Liver (tissue), 3 donors: ENCODE measurements around the gene FAM13A.

Experiments
- FOXA1 ChIP-seq: IDR thresholded peaks from 2 replicates; pipeline ENCODE4 v1.6.1; 2016; ENCODE audit warnings: antibody characterized with exemption
- FOXA2 ChIP-seq: IDR thresholded peaks from 2 replicates; pipeline ENCODE4 v1.6.1; 2016; ENCODE audit warnings: antibody characterized with exemption
- GABPA ChIP-seq, 2 donors: IDR thresholded peaks in 1 of 2; conservative IDR thresholded peaks in 1 of 2; 2 replicates each; pipeline ENCODE4 v1.6.1; 2016; ENCODE audit warnings: antibody characterized with exemption in 2 of 2, mild to moderate bottlenecking in 1 of 2, moderate library complexity in 1 of 2
- NR2F2 ChIP-seq: IDR thresholded peaks from 2 replicates; pipeline ENCODE4 v1.6.1; 2016; ENCODE audit warnings: antibody characterized with exemption
- RAD21 ChIP-seq, 2 donors: IDR thresholded peaks; 2 replicates each; pipeline ENCODE4 v1.6.1; 2016; ENCODE audit warnings: antibody characterized with exemption in 2 of 2, mild to moderate bottlenecking in 2 of 2
- REST ChIP-seq: IDR thresholded peaks from 2 replicates; pipeline ENCODE4 v1.6.1; 2016; ENCODE audit warnings: antibody characterized with exemption, mild to moderate bottlenecking
- RXRA ChIP-seq, 2 donors: IDR thresholded peaks; 2 replicates each; pipeline ENCODE4 v1.6.1; 2017 to 2018; ENCODE audit warnings: antibody characterized with exemption in 2 of 2, mild to moderate bottlenecking in 1 of 2
- SP1 ChIP-seq: IDR thresholded peaks from 2 replicates; pipeline ENCODE4 v1.6.1; 2018; ENCODE audit warnings: antibody characterized with exemption, mild to moderate bottlenecking
- TAF1 ChIP-seq: conservative IDR thresholded peaks from 2 replicates; pipeline ENCODE4 v1.6.1; 2016; ENCODE audit warnings: antibody characterized with exemption, mild to moderate bottlenecking
- YY1 ChIP-seq: IDR thresholded peaks from 2 replicates; pipeline ENCODE4 v1.6.1; 2016; ENCODE audit warnings: antibody characterized with exemption, mild to moderate bottlenecking
- TF ChIP-seq, protein P1 (sequence below): IDR thresholded peaks from 2 replicates; pipeline ENCODE4 v1.6.1; 2016; ENCODE audit warnings: antibody characterized with exemption
- TF ChIP-seq, protein P2 (sequence below): fragments of 150-350 bp; IDR thresholded peaks from 2 replicates; pipeline ENCODE4 v1.5.1; 2017; ENCODE audit warnings: improper control_type of control experiment, low read depth, low read length; ENCODE audit not compliant: missing input control
- TF ChIP-seq, protein P3 (sequence below): IDR thresholded peaks from 2 replicates; pipeline ENCODE4 v1.6.1; 2016; ENCODE audit warnings: antibody characterized with exemption
- TF ChIP-seq, protein P4 (sequence below): IDR thresholded peaks from 2 replicates; pipeline ENCODE4 v1.6.1; 2016; ENCODE audit warnings: antibody characterized with exemption
- donor health status: healthy.
- donor health status: healthy.

DNA sequence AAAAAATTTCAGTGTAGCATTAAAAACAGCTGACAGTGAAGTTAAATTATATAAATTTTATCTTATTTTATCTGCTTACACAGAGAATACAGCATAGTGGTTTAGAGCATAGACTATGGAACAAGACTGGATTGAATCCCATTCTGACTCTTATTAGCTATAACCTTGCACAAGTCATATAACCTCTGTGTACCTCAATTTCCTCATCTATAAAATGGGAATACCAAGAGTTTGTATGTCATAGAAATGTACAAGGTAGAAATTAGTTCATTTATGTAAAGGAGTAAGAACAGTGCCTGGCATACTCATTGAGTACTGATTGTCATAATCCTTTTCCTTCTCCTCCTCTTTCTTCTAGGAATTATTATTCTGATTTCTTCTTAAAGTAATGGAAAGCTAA, 25.7 kb downstream of the FAM13A start:
- TF ChIP-seq, protein P1, sequence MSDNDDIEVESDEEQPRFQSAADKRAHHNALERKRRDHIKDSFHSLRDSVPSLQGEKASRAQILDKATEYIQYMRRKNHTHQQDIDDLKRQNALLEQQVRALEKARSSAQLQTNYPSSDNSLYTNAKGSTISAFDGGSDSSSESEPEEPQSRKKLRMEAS: no peak
- TF ChIP-seq, protein P2, sequence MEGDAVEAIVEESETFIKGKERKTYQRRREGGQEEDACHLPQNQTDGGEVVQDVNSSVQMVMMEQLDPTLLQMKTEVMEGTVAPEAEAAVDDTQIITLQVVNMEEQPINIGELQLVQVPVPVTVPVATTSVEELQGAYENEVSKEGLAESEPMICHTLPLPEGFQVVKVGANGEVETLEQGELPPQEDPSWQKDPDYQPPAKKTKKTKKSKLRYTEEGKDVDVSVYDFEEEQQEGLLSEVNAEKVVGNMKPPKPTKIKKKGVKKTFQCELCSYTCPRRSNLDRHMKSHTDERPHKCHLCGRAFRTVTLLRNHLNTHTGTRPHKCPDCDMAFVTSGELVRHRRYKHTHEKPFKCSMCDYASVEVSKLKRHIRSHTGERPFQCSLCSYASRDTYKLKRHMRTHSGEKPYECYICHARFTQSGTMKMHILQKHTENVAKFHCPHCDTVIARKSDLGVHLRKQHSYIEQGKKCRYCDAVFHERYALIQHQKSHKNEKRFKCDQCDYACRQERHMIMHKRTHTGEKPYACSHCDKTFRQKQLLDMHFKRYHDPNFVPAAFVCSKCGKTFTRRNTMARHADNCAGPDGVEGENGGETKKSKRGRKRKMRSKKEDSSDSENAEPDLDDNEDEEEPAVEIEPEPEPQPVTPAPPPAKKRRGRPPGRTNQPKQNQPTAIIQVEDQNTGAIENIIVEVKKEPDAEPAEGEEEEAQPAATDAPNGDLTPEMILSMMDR: no peak
- TF ChIP-seq SP1 (no peak), GABPA (IDR thresholded peaks at IDR 0.05 in 1 of 2, conservative IDR thresholded peaks at IDR 0.05 in 1 of 2) (no peak), RAD21 (IDR thresholded peaks at IDR 0.05) (no peak), YY1 (no peak), REST (no peak), FOXA1 (no peak), TAF1 (no peak), NR2F2 (no peak), RXRA (IDR thresholded peaks at IDR 0.05) (no peak), FOXA2 (no peak)
- TF ChIP-seq, protein P3, sequence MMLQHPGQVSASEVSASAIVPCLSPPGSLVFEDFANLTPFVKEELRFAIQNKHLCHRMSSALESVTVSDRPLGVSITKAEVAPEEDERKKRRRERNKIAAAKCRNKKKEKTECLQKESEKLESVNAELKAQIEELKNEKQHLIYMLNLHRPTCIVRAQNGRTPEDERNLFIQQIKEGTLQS: no peak
- TF ChIP-seq, protein P4, sequence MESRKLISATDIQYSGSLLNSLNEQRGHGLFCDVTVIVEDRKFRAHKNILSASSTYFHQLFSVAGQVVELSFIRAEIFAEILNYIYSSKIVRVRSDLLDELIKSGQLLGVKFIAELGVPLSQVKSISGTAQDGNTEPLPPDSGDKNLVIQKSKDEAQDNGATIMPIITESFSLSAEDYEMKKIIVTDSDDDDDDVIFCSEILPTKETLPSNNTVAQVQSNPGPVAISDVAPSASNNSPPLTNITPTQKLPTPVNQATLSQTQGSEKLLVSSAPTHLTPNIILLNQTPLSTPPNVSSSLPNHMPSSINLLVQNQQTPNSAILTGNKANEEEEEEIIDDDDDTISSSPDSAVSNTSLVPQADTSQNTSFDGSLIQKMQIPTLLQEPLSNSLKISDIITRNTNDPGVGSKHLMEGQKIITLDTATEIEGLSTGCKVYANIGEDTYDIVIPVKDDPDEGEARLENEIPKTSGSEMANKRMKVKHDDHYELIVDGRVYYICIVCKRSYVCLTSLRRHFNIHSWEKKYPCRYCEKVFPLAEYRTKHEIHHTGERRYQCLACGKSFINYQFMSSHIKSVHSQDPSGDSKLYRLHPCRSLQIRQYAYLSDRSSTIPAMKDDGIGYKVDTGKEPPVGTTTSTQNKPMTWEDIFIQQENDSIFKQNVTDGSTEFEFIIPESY: no peak
